Esophagus muscularis mucosa (tissue), 4 donors: ENCODE measurements around the gene ZNF662. TPM values are rescaled to one million over a fixed set of nuclear protein-coding genes. Genes with fewer than 3 reads are reported as not detected.
A peak's percentile ranks its signal among the peaks of the same experiment; 100 is the strongest.

ENCODE experiments used
- DNase-seq: peaks from one replicate; pipeline ENCODE4 v3.0.0-alpha.2; 2017; ENCODE audit errors: extremely low spot score
- H3K27ac ChIP-seq, 4 donors: fragments of 200-600 bp; sonication (generic); replicated peaks in 1 of 4; 1 replicate in 3 of 4; 2 replicates in 1 of 4; pipeline ENCODE4 v1.5.1; 2016 to 2019; ENCODE audit warnings: mild to moderate bottlenecking in 1 of 4
- H3K27me3 ChIP-seq, 4 donors: fragments of 200-600 bp; sonication (generic); one replicate each; pipeline versions ENCODE4 v1.5.1 to v1.6.0; 2016 to 2019
- H3K36me3 ChIP-seq, 4 donors: fragments of 200-600 bp; sonication (generic); one replicate each; pipeline ENCODE4 v1.5.1; 2016 to 2019
- H3K4me1 ChIP-seq, 4 donors: fragments of 200-600 bp; sonication (generic); one replicate each; pipeline ENCODE4 v1.5.1; 2016 to 2019
- H3K4me3 ChIP-seq, 4 donors: fragments of 200-600 bp; sonication (generic); 1 replicate in 2 of 4; 2 replicates in 2 of 4; pipeline ENCODE4 v1.5.1; 2016 to 2019; ENCODE audit warnings: mild to moderate bottlenecking in 4 of 4, moderate library complexity in 1 of 4
- H3K9me3 ChIP-seq, 4 donors: fragments of 200-600 bp; sonication (generic); 1 replicate in 3 of 4; 2 replicates in 1 of 4; pipeline ENCODE4 v1.5.1; 2016 to 2019
- EP300 ChIP-seq: sonication (generic); formaldehyde crosslinking; IDR thresholded peaks from one replicate; pipeline ENCODE4 v1.6.1; 2017; ENCODE audit warnings: antibody characterized with exemption
- POLR2A ChIP-seq: fragments of 450-650 bp; IDR thresholded peaks from one replicate; pipeline ENCODE4 v1.6.1; 2017; ENCODE audit warnings: antibody characterized with exemption, moderate library complexity, mild to moderate bottlenecking, low read depth
- POLR2AphosphoS5 ChIP-seq, 2 donors: sonication (generic); formaldehyde crosslinking; IDR thresholded peaks; one replicate each; pipeline ENCODE4 v1.6.1; 2017; ENCODE audit warnings: antibody characterized with exemption in 2 of 2
- WGBS: methylation state at CpG from one replicate; pipeline ENCODE4 v1.1.5; 2018; 5-methylcytosine and 5-hydroxymethylcytosine counted together
- intact Hi-C: fragments of 100-400 bp; cut with DNase I; formaldehyde crosslinking; loops from one replicate; pipeline ENCODE4 v1.15.1; 2023
- total RNA-seq, 4 donors: library from RNA; depleted of rRNA; stranded (reverse); fragments of >200 nt; gene quantifications; one replicate each; pipeline versions ENCODE4 v1.1.0 to v1.2.1, GENCODE V29; 2016
- TF ChIP-seq, protein P1 (sequence below), 3 experiments: fragments of 200-600 bp in 2 of 3; fragments of 450-650 bp in 1 of 3; sonication (generic) in 2 of 3; IDR thresholded peaks; one replicate each; pipeline ENCODE4 v1.5.1; 2017 to 2019; ENCODE audit warnings: antibody characterized with exemption in 3 of 3, mild to moderate bottlenecking in 2 of 3, moderate library complexity in 1 of 3

The ZNF662 gene
- total RNA-seq, 4 donors from 2014 or later = 4.0 to 11.6 (median 5.3) TPM

DNA sequence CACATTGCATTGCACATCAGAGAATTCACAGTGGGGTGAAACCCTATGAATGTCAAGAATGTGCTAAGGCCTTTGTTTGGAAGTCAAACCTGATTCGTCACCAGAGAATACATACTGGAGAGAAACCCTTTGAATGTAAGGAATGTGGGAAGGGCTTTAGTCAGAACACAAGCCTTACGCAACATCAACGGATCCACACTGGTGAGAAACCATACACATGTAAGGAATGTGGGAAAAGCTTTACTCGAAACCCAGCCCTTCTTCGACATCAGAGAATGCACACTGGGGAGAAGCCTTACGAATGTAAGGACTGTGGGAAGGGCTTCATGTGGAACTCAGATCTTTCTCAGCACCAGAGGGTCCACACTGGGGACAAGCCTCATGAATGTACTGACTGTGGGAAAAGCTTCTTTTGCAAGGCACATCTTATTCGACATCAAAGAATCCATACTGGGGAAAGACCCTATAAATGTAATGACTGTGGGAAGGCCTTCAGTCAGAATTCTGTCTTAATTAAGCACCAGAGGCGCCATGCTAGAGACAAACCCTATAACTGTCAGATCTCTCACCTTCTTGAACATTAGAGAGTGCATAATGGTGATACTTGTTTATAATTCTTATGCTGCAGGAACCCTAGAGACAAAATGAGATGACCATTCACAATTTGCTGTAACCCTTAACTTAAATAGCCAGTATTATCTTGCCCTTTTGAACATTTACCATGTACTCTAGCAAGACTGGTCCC is 9.0 kb downstream of the ZNF662 start:
- Histone ChIP-seq H3K27me3 (no peaks in the 10 kb centered on the region), H3K4me3 (no peak overlapping the region), H3K27ac (no peak overlapping the region), H3K4me1 (no peaks in the 10 kb centered on the region), H3K9me3 (peaks cover 7 to 78% (median 64%) of the 10 kb centered on the region in 4 donors), H3K36me3 (peaks cover 38 to 53% (median 45%) of the 10 kb centered on the region in 4 donors)
- TF ChIP-seq EP300 (no peak), POLR2AphosphoS5 (IDR thresholded peaks at IDR 0.05) (no peak), POLR2A (no peak)
- TF ChIP-seq, protein P1, sequence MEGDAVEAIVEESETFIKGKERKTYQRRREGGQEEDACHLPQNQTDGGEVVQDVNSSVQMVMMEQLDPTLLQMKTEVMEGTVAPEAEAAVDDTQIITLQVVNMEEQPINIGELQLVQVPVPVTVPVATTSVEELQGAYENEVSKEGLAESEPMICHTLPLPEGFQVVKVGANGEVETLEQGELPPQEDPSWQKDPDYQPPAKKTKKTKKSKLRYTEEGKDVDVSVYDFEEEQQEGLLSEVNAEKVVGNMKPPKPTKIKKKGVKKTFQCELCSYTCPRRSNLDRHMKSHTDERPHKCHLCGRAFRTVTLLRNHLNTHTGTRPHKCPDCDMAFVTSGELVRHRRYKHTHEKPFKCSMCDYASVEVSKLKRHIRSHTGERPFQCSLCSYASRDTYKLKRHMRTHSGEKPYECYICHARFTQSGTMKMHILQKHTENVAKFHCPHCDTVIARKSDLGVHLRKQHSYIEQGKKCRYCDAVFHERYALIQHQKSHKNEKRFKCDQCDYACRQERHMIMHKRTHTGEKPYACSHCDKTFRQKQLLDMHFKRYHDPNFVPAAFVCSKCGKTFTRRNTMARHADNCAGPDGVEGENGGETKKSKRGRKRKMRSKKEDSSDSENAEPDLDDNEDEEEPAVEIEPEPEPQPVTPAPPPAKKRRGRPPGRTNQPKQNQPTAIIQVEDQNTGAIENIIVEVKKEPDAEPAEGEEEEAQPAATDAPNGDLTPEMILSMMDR (IDR thresholded peaks at IDR 0.05) = no peak
- intact Hi-C loops = no loop called here
- peak; percentile 26 for DNase-seq
- 97% methylated on average over 8 of the region's 8 CpGs for WGBS

DNA sequence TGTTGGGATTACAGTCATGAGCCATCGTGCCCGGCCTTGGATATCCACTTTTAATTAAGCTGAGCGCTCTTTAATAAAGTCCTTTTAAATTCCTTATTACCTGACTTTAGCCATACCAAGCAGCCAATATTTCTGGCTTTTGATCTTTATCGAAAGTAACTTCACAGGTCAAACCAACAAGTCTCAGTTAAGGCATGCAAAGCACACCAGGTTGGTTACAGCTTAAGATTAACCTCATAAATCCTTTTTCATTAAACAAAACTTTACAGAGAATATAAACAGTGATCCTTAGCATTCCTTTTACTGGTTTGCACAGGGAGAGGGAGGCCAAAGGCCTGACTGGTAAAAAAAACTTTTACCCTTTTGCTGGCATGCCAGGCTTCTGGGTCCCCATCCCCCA is 17.7 kb downstream of the ZNF662 start:
- H3K4me3 ChIP-seq = no peak overlapping the region
- H3K9me3 ChIP-seq = peaks cover 0 to 4% (median 3%) of the 10 kb centered on the region in 4 donors
- no peak for DNase-seq
- intact Hi-C loops = no loop called here
- H3K27me3 ChIP-seq = no peaks in the 10 kb centered on the region
- no peak for TF ChIP-seq EP300
- TF ChIP-seq POLR2A = no peak
- no peak for TF ChIP-seq POLR2AphosphoS5 (IDR thresholded peaks at IDR 0.05)
- WGBS = 70% methylated on average over 4 of the region's 4 CpGs
- peak overlapping the region in 3 of 4 donors; percentile 25 to 39 (median 34) for H3K27ac ChIP-seq
- H3K36me3 ChIP-seq = no peaks in the 10 kb centered on the region
- peaks cover 0 to 17% (median 13%) of the 10 kb centered on the region in 4 donors for H3K4me1 ChIP-seq

DNA sequence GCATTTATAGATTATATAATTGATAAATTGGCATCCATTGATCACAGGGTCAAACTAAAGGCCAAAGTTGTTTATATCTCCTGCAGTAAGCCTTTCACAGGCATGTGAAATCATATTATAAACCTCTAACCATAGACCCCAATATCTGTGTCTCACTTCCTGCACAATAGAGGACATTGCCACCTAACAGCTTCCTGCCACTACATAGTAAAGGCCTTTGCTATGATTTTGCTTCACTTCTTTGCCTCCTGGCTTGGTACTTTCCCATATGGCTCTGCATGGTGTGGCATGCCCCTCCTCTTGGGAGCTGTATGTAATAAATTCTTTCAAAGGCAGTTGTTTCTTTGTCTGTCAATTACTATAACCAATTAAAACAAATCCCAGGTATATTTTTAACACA is 20.4 kb downstream of the ZNF662 start:
- Histone ChIP-seq H3K27ac (no peak overlapping the region), H3K36me3 (no peaks in the 10 kb centered on the region), H3K4me1 (peaks cover 0 to 17% (median 13%) of the 10 kb centered on the region in 4 donors), H3K9me3 (no peaks in the 10 kb centered on the region), H3K27me3 (no peaks in the 10 kb centered on the region), H3K4me3 (no peak overlapping the region)
- TF ChIP-seq, protein P1 (IDR thresholded peaks at IDR 0.05) = no peak
- TF ChIP-seq POLR2AphosphoS5 (IDR thresholded peaks at IDR 0.05) (no peak), POLR2A (no peak), EP300 (no peak)
- no peak for DNase-seq
- intact Hi-C loops = no loop called here

DNA sequence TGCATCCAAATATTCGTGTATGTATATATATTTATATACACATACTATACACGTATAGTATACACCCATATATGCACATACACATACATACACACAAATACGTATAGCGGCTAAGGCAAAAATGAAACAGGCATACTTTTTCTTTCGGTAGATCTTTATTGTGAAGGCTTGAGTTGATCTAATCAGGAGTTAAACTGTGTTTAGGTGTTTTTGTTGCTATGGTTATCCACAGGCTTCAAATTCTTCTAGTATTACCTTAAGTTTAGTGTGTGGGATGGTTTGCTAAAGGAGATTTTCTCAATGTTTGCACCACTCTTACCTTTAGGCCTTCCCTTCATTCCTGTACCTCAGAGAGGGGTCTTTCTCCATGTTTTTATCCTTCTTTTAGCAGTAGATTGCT is 28.2 kb downstream of the ZNF662 start:
- H3K27ac ChIP-seq = no peak overlapping the region
- intact Hi-C loops = no loop called here
- H3K27me3 ChIP-seq = no peaks in the 10 kb centered on the region
- peaks cover 0 to 5% (median 1%) of the 10 kb centered on the region in 4 donors for H3K4me1 ChIP-seq
- H3K9me3 ChIP-seq = no peaks in the 10 kb centered on the region
- no peak overlapping the region for H3K4me3 ChIP-seq
- WGBS = 89% methylated on average over 5 of the region's 5 CpGs
- no peak for TF ChIP-seq EP300
- TF ChIP-seq, protein P1 (IDR thresholded peaks at IDR 0.05) = no peak
- TF ChIP-seq POLR2A = no peak
- TF ChIP-seq POLR2AphosphoS5 (IDR thresholded peaks at IDR 0.05) = no peak
- H3K36me3 ChIP-seq = no peaks in the 10 kb centered on the region
- no peak for DNase-seq

DNA sequence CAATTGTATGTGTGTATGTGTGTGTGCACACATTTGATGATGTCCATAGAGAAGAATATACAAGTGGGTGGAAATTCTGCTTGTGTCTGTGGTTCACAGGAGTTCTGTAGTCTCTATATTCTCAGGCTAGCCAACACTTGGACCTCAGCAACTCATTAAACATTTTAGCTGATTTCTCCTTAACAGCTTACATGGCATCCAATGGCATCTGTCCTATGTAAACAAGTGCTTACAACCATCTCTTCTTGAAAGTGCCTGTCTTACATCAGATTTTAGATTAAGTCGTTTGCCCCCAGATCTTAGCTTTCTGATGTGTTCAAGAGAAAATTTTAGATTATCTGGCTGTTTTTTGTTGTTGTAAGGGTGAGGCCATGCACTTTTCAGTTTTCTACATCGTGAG is 29.0 kb downstream of the ZNF662 start:
- no peaks in the 10 kb centered on the region for H3K36me3 ChIP-seq
- no peak for TF ChIP-seq POLR2AphosphoS5 (IDR thresholded peaks at IDR 0.05)
- TF ChIP-seq EP300 = no peak
- no peak overlapping the region for H3K27ac ChIP-seq
- 78% methylated on average over 2 of the region's 2 CpGs for WGBS
- H3K4me3 ChIP-seq = no peak overlapping the region
- no peaks in the 10 kb centered on the region for H3K9me3 ChIP-seq
- no peaks in the 10 kb centered on the region for H3K27me3 ChIP-seq
- DNase-seq = no peak
- peaks cover 0 to 5% (median 1%) of the 10 kb centered on the region in 4 donors for H3K4me1 ChIP-seq
- intact Hi-C loops = no loop called here
